GM18520 (cell line): ENCODE data around the gene MAPKAPK2.

Experiments used
- ATAC-seq: cut with Tn5 transposase; IDR thresholded peaks from one replicate; pipeline ENCODE4 v1.9.1; 2021; ENCODE audit not compliant: unreplicated experiment

Gene MAPKAPK2

DNA sequence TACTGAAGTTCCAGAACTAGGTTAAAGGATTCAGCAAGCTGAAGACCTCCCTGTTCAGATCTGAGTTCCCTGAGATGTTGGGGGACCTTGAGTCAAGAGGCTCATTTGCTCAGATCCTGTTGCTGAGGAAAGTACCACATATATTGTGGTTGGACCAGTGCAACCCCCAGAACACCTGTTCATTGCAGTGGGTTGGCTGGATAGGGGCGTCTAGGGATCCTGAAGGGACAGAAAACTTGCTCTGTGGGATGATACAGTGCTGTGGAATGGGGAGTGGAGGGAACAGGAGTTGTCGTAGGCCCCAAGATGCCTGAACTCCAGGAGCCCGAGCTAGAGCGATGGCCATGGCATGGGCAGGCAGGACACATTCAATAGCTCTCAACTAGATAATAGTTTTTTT is 24.6 kb upstream of the MAPKAPK2 start:
- ATAC-seq = no peak

GRCh38 chr1:206661161-206661820 is 23.4 kb upstream of the MAPKAPK2 start:
- ATAC-seq = no peak

- ATAC-seq = no peak
Measured at GRCh38 chr1:206662396-206663092, 22.2 kb upstream of the MAPKAPK2 start.

- ATAC-seq = no peak
Measured at GRCh38 chr1:206663362-206663761, 21.3 kb upstream of the MAPKAPK2 start.

- ATAC-seq = no peak
Measured at GRCh38 chr1:206663832-206664652, 20.7 kb upstream of the MAPKAPK2 start.

DNA sequence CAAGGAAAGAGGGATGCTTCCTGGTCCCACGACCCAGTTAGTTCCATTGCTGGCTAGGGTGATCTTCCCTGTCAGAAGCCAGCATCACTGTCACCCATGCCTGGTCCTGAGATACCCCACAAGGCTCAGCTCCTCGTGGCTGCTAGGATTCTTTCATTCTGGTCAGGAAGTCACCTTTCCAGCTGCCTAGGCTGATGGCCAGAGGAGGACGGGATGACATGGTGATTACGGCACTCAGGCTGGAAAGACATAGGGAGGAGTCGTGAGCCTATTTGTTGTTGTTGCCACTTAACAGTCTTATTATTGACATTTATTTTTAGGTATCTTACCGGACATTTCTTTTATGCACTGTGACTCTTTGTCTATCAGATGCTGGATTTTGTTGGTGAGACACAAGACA is 20.0 kb upstream of the MAPKAPK2 start:
- ATAC-seq = no peak

GRCh38 chr1:206666031-206666561 is 18.6 kb upstream of the MAPKAPK2 start:
- ATAC-seq = no peak

DNA sequence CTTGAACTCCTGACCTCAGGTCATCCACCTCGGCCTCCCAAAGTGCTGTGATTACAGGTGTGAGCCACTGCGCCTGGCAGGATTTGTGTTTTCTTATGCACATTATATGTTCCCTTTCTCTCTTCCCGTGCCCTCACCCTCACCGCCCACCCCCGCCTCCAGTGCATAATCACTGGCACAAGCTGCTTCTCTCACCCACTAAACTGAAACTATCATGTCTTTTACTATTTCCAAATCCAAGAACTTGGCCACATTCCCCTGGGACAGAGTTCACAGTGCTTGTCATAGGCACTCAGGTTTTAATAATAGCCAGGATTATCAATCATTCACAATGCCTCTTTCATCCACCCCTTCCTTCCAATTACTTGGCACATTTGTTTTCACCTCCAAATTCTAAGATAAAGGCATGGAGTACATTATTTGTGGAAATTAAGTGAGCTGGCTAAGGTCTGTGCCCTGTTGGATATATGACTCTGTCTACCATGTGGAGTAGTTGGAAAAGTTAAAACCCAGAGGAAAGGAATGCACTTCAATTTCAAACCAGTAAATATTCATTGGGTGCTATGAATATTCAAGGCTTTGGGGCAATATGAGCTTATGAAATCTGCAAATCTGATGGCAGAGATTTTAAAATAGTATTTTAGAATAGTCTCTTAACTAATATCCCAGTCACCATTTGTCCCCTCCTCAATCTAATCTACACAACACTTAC is 17.6 kb upstream of the MAPKAPK2 start:
- no peak for ATAC-seq

DNA sequence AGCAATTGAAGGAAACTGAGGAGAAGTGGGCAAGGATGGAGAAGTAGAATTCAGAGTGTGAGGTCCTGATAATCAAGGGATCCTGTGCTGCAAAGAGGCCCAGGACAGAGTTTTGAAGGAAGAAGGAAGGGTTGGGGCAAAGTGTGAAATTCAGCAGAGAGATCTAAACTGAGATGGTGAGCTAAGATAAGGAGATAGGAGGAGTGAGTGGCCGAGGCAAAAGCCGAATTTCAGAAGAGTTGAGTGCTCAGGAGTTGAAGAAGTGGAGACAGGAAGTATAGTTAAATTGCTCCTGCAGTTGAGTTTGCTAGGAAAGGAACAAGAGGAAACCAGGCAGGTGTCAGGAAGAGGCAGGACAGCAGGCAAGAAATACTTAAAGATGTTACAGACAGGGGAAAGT is 16.4 kb upstream of the MAPKAPK2 start:
- ATAC-seq = no peak

DNA sequence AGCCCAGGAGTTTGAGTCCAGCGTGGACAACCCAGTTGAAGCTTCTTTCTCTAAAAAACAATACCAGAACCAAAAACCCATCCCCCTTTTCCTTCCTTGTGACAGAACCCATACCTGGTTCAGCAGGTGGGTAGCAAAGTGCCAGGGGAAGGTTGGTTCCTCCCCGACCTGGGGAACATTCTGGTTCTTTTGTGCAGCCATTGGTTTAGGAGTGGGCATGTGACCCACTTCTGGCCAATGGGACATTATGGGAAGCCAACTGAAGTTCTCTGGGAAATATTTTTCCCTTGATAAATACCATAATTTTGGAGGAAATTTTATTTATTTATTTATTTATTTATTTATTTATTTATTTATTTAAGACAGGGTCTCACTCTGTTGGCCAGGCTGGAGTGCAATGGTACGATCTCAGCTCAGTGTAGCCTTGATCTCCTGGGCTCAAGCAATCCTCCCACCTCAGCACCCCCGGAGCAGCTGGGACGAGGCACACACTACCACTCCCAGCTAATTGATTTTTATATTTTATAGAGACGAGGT is 15.8 kb upstream of the MAPKAPK2 start:
- ATAC-seq = no peak

GRCh38 chr1:206672011-206672688 is 12.6 kb upstream of the MAPKAPK2 start:
- ATAC-seq = no peak

DNA sequence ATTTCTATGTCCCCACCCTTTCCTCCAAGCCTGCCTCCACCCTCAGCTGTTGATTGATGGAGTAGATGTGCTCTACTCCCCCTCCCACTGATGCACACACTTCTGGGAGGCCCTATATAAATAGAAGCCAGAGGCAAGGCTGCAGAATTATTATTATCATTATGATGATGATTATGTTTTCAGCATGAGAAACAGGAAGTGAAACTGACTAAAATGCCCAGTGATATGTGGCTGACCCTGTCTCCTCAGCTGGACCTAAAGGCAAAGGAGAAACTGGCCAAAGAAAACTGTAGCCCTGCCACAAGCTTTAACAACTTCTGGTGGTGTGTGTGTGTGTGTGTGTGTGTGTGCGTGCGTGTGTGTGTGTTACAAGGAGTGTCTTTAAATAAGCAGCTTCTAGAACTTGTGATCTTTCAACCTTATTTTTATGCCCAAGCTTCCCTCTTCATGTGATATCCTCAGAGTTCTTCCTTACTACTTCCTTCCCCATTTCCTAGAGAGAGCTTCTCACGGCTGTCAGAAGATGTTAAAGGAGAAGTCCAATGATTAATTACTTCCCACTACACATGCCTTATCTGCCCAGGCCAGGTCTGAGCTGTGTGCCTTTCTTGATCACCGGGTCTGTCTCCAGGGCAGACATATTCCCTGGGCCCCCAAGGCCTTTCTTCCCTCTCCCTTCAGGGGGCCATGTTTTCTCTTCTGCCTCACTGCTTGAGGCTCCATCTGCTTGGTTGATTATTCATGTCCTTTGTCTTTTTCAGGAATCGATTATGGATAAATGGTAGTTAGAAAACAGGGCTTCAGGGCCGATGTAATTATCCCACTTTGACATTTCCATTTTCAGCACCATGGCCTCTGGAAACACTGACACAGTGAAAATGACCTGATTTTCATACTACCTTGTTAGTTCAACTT is 11.6 kb upstream of the MAPKAPK2 start:
- ATAC-seq = no peak

DNA sequence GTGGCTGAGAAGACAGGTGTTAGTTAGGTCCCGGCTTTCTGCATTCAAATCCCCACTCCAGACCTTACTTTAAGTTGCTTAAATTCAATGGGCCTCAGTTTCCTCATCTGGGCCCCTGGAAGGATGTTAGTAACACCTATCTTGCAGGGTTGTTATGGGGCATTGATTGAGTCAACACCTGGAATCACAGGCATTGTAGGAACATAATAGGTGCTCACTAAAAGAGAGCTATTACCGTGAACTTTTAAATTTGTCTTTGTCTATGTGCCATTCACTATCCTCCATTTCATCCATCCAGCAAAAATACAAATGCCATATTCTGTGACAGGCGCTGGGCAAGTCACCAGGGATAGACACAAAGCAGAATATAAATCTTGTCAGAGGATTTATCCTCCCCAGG is 10.5 kb upstream of the MAPKAPK2 start:
- ATAC-seq = no peak

DNA sequence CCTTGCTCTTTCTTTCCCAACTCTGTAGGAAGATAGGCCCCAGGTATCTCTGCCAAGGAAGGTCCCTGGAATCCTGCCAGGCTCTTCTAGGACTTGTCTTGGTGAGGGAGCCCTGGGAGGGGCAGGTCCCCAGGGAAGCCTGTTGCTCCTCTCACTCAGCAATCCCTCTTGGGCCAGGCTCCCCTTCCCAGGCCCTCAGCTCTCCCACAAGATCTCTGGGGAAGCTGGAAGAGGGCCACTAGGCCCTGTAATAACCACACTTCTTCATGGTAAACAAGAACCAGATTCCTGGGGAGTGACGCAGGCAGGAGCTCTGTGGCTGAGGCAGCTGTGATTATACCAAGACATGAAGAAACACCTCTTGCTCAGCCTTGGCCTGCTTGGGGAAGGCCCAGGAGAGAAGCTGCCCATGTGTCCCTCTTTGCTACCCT is 9.9 kb upstream of the MAPKAPK2 start:
- ATAC-seq = no peak

- ATAC-seq = no peak
Measured at GRCh38 chr1:206676499-206676898, 8.2 kb upstream of the MAPKAPK2 start.

- no peak for ATAC-seq
Measured at GRCh38 chr1:206678490-206678889, 6.2 kb upstream of the MAPKAPK2 start.

GRCh38 chr1:206679738-206680211 is 4.9 kb upstream of the MAPKAPK2 start:
- peak; percentile 71 for ATAC-seq

DNA sequence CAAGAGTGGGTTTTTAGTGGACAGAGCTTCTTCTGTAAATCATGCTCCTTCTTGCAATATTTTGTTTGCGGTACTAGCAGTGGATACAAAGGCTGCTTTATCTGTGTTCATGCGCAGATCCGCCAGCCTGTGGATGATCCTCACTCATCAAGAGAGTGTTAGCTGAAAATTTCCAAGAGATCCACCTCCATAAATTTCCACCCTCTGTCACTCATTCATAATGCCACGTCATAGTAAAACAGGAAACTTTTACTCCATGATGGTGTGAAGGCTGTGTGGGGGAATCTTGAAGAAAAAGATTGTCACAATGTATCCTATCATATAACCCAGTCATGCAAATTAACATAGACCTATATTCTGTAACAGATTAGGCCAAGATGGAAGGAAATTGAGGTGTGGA is 4.4 kb upstream of the MAPKAPK2 start:
- ATAC-seq = no peak

DNA sequence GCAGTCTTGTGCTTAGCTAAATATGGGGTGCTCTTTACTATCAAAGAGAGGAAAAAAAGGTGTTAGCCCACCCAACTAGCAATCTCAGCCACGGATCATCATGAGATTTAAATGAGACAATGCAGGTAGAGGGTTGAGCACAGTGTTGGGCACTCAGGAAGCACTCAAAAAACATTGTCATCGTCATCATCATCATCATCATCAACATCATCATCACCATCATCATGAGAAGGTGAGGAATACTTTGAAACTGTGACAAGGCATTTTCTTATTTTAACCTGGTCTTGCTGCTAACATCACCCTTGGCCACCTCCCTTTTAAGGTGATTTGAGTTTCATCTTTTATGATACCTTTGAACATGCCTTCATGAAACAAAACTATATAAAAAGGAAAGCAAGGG is 3.3 kb upstream of the MAPKAPK2 start:
- no peak for ATAC-seq
